Ascending aorta (tissue), 2 donors: Measurements from ENCODE around the gene STAG1. TPM values are rescaled to one million over a fixed set of nuclear protein-coding genes. Genes with fewer than 3 reads are reported as not detected.

Source experiments
- DNase-seq, 2 donors: peaks; one replicate each; pipeline ENCODE4 v3.0.0-alpha.2; 2019; ENCODE audit warnings: low spot score in 2 of 2
- H3K27ac ChIP-seq, 2 donors: fragments of 200-600 bp; sonication (generic); one replicate each; pipeline ENCODE4 v1.5.1; 2016 to 2017; ENCODE audit warnings: mild to moderate bottlenecking in 1 of 2
- H3K27me3 ChIP-seq: fragments of 200-600 bp; sonication (generic); one replicate; pipeline ENCODE4 v1.5.1; 2017
- H3K36me3 ChIP-seq, 2 donors: fragments of 200-600 bp; sonication (generic); one replicate each; pipeline ENCODE4 v1.5.1; 2016
- H3K4me1 ChIP-seq, 2 donors: fragments of 200-600 bp; sonication (generic); one replicate each; pipeline ENCODE4 v1.5.1; 2016 to 2017; ENCODE audit warnings: mild to moderate bottlenecking in 1 of 2
- H3K4me3 ChIP-seq, 2 donors: fragments of 200-600 bp; sonication (generic); one replicate each; pipeline ENCODE4 v1.5.1; 2016 to 2017; ENCODE audit warnings: mild to moderate bottlenecking in 1 of 2
- H3K9me3 ChIP-seq, 2 donors: fragments of 200-600 bp; sonication (generic); one replicate each; pipeline ENCODE4 v1.5.1; 2016
- intact Hi-C: fragments of 100-400 bp; cut with DNase I; formaldehyde crosslinking; loops from one replicate; pipeline ENCODE4 v1.15.1; 2023
- total RNA-seq: library from RNA; depleted of rRNA; stranded (reverse); fragments of >200 nt; gene quantifications from one replicate; pipeline ENCODE4 v1.1.0, GENCODE V29; 2016
- TF ChIP-seq, protein P1 (sequence below), 3 experiments: fragments of 200-600 bp in 2 of 3; fragments of 450-650 bp in 1 of 3; sonication (generic) in 2 of 3; IDR thresholded peaks; one replicate each; pipeline ENCODE4 v1.5.1; 2016 to 2019; ENCODE audit warnings: antibody characterized with exemption in 3 of 3, mild to moderate bottlenecking in 1 of 3, moderate library complexity in 1 of 3

The STAG1 gene
- total RNA-seq, 1 donor from 2014 or later, result 27.2 TPM

GRCh38 chr3:136733317-136733833 lies 18.8 kb downstream of the STAG1 start:
- DNase-seq, result no peak
- H3K4me1 ChIP-seq, result peaks cover 0 to 13% of the 10 kb centered on the region in 2 donors
- no peak overlapping the region for H3K4me3 ChIP-seq
- no peak overlapping the region for H3K27ac ChIP-seq
- no peaks in the 10 kb centered on the region for H3K27me3 ChIP-seq
- H3K9me3 ChIP-seq, result no peaks in the 10 kb centered on the region
- no peaks in the 10 kb centered on the region for H3K36me3 ChIP-seq
- intact Hi-C loops, result no loop called here
- TF ChIP-seq, protein P1, sequence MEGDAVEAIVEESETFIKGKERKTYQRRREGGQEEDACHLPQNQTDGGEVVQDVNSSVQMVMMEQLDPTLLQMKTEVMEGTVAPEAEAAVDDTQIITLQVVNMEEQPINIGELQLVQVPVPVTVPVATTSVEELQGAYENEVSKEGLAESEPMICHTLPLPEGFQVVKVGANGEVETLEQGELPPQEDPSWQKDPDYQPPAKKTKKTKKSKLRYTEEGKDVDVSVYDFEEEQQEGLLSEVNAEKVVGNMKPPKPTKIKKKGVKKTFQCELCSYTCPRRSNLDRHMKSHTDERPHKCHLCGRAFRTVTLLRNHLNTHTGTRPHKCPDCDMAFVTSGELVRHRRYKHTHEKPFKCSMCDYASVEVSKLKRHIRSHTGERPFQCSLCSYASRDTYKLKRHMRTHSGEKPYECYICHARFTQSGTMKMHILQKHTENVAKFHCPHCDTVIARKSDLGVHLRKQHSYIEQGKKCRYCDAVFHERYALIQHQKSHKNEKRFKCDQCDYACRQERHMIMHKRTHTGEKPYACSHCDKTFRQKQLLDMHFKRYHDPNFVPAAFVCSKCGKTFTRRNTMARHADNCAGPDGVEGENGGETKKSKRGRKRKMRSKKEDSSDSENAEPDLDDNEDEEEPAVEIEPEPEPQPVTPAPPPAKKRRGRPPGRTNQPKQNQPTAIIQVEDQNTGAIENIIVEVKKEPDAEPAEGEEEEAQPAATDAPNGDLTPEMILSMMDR (IDR thresholded peaks at IDR 0.05), result no peak

GRCh38 chr3:136731274-136731884 lies 20.8 kb downstream of the STAG1 start:
- Histone ChIP-seq H3K4me3 (no peak overlapping the region), H3K36me3 (no peaks in the 10 kb centered on the region), H3K27me3 (no peaks in the 10 kb centered on the region), H3K27ac (no peak overlapping the region), H3K9me3 (no peaks in the 10 kb centered on the region), H3K4me1 (peaks cover under 1 to 23% of the 10 kb centered on the region in 2 donors)
- no peak for DNase-seq
- intact Hi-C loops, result no loop called here
- TF ChIP-seq, protein P1 (IDR thresholded peaks at IDR 0.05), result no peak

GRCh38 chr3:136730595-136731273 lies 21.4 kb downstream of the STAG1 start:
- intact Hi-C loops, result no loop called here
- H3K27ac ChIP-seq, result no peak overlapping the region
- no peaks in the 10 kb centered on the region for H3K27me3 ChIP-seq
- TF ChIP-seq, protein P1 (IDR thresholded peaks at IDR 0.05), result no peak
- peaks cover 5 to 25% of the 10 kb centered on the region in 2 donors for H3K4me1 ChIP-seq
- H3K9me3 ChIP-seq, result no peaks in the 10 kb centered on the region
- H3K36me3 ChIP-seq, result no peaks in the 10 kb centered on the region
- H3K4me3 ChIP-seq, result no peak overlapping the region
- no peak for DNase-seq

- peaks cover 5 to 26% of the 10 kb centered on the region in 2 donors for H3K4me1 ChIP-seq
- no peaks in the 10 kb centered on the region for H3K27me3 ChIP-seq
- intact Hi-C loops, result no loop called here
- H3K36me3 ChIP-seq, result no peaks in the 10 kb centered on the region
- peak overlapping the region in 1 of 2 donors; percentile 19 for H3K4me3 ChIP-seq
- TF ChIP-seq, protein P1 (IDR thresholded peaks at IDR 0.05), result no peak
- H3K9me3 ChIP-seq, result no peaks in the 10 kb centered on the region
- peak overlapping the region in 1 of 2 donors; percentile 24 for H3K27ac ChIP-seq
- DNase-seq, result no peak
Measured at GRCh38 chr3:136728918-136729317, 23.3 kb downstream of the STAG1 start.

- Histone ChIP-seq H3K4me3 (peak overlapping the region in 1 of 2 donors; percentile 19), H3K27ac (no peak overlapping the region), H3K36me3 (no peaks in the 10 kb centered on the region), H3K4me1 (peaks cover 5 to 26% of the 10 kb centered on the region in 2 donors), H3K9me3 (no peaks in the 10 kb centered on the region), H3K27me3 (no peaks in the 10 kb centered on the region)
- TF ChIP-seq, protein P1 (IDR thresholded peaks at IDR 0.05), result no peak
- intact Hi-C loops, result no loop called here
- no peak for DNase-seq
Measured at GRCh38 chr3:136728473-136728872, 23.7 kb downstream of the STAG1 start.
